A673 (cell line): ENCODE results near the gene LGR6.

Experiments
- EZH2 ChIP-seq: fragments of 200-600 bp; sonication (generic); IDR thresholded peaks from 2 replicates; pipeline ENCODE4 v1.6.1; 2017; ENCODE audit warnings: borderline replicate concordance, low read depth, mild to moderate bottlenecking, mixed read lengths, antibody characterized with exemption, low read length; ENCODE audit not compliant: poor library complexity, severe bottlenecking
- TF ChIP-seq, protein P1 (sequence below): fragments of 300-800, 200-600 bp; sonication (generic); conservative IDR thresholded peaks from 2 replicates; pipeline ENCODE4 v1.5.1; 2017; ENCODE audit warnings: low read depth, mild to moderate bottlenecking, antibody characterized with exemption, low read length, moderate library complexity, mixed read lengths

DNA sequence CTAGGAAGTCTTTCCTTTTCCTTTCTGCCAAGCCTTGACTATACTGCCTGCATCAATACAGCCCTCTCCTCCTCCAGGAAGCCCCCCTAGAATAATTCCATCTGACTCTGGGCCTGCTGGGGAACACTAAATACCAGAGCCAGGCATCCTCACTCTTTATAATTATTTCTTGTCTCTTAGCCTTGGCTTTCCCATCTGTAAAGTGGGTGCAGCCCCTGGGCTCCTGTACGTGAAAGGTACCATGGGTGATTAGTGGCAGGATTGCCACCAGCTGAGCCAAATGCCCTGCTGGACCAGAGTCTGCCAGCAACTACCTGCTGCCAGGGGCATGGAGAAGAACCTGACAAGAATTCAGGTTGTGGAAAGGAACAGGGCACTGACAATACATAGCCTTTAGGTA lies 58.7 kb downstream of the LGR6 start:
- no peak for TF ChIP-seq EZH2
- TF ChIP-seq, protein P1, sequence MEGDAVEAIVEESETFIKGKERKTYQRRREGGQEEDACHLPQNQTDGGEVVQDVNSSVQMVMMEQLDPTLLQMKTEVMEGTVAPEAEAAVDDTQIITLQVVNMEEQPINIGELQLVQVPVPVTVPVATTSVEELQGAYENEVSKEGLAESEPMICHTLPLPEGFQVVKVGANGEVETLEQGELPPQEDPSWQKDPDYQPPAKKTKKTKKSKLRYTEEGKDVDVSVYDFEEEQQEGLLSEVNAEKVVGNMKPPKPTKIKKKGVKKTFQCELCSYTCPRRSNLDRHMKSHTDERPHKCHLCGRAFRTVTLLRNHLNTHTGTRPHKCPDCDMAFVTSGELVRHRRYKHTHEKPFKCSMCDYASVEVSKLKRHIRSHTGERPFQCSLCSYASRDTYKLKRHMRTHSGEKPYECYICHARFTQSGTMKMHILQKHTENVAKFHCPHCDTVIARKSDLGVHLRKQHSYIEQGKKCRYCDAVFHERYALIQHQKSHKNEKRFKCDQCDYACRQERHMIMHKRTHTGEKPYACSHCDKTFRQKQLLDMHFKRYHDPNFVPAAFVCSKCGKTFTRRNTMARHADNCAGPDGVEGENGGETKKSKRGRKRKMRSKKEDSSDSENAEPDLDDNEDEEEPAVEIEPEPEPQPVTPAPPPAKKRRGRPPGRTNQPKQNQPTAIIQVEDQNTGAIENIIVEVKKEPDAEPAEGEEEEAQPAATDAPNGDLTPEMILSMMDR: no peak
